Stimulated activated CD8-positive, alpha-beta memory T cell treated with anti-CD3 and anti-CD28 coated beads, Interleukin-7, amount 100 ng/mL, for 24 hours (primary cell): ENCODE measurements around the gene PRKCI.
"Not testable (repeated sequence)": the region's sequence is repeated elsewhere in the genome, so short reads cannot be mapped to it uniquely, and the experiment has no call there.

ENCODE experiments used
- DNase-seq: peaks from one replicate; pipeline ENCODE4 v3.0.0-alpha.2; 2020; ENCODE audit warnings: low read depth

PRKCI gene

GRCh38 chr3:170290194-170290593 is 68.0 kb downstream of the PRKCI start:
- DNase-seq: no peak

DNA sequence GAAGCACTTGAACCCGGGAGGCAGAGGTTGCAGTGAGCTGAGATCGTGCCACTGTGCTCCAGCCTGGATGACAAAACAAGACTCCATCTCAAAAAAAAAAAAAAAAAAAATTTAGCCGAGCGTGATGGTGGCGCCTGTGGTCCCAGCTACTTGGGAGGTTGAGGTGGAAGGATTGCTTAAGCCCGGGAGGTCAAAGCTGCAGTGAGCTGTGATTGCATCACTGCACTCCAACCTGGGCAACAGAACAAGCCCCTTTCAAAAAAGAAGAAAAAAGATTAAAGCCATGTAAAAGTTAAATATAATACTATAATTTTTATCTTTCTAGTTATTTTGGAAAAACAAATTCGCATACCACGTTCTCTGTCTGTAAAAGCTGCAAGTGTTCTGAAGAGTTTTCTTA is 73.4 kb downstream of the PRKCI start:
- no peak for DNase-seq

- no peak for DNase-seq
Observed at GRCh38 chr3:170296703-170297102, 74.5 kb downstream of the PRKCI start.

GRCh38 chr3:170301405-170301804 is 79.2 kb downstream of the PRKCI start:
- no peak for DNase-seq

GRCh38 chr3:170302008-170302407 is 79.8 kb downstream of the PRKCI start:
- no peak for DNase-seq

- no peak for DNase-seq
Observed at GRCh38 chr3:170306015-170306414, 83.8 kb downstream of the PRKCI start.

DNA sequence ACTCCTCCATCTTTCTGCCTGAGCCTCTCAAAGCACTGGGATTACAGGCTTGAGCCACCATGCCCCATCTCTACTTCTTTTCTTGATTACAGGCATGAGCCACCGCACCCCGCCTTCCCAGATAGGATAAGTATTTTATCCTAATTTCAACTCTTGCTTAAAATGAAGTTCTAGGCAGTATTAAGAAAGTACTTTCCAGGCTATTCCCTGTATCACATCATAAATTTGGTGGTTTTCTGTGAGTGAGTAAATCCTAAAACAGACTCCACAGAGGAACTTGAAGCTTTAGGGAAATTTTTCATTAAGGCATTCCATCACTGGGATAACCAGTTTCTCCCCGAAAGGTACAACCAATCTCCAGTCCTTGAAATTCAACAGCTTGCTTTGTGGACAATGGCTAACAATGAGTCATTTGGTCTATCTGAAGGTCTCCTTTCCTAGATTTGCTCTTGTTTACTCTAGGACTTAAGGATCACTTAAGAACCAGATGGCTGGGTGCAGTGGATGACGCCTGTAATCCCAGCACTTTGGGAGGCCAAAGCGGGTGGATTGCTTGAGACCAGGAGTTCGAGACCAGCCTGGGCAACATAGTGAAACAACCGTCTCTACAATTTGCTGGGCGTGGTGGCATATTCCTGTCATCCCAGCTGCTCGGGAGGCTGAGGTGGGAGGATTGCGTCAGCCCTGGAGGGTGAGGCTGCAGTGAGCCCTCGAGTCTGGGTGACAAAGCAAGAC is 85.6 kb downstream of the PRKCI start:
- no peak for DNase-seq

DNA sequence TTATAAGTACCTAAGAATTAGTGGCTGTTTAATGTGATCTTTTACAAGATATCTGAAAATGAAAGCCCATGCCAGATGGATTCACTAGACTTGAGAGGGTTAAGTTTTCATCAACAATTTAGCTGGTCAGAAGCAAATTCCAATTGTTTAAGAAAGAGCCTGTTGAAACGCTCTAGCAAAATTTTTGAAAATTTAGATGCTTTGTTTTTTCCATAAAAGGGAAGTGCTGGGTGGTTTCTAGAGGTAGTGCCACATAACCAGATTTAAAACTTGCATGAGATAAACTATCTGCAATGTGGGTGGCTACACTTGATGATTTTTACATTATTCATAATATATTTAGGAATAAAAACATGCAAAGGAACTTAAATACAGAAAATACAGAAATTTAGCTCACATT is 86.8 kb downstream of the PRKCI start:
- DNase-seq: no peak

DNA sequence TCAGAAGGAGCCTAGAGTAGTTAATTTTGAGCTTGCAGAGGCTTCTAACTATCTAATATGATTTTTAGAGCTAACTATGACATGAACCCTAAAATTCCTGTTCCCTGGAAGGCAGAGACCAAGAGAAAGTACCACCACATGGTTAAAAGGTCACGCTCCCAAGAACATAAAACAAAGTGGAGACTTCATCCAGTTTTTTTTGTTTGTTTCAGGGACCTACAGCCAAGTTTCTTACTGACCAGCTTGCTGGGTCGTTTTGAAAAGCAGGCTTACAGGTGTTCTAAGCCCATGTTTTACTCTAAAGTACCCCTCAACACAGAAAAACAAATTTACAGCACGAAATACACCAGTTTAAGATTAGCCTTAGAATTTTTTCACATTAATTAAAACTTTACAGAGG is 95.7 kb downstream of the PRKCI start:
- DNase-seq: no peak

DNA sequence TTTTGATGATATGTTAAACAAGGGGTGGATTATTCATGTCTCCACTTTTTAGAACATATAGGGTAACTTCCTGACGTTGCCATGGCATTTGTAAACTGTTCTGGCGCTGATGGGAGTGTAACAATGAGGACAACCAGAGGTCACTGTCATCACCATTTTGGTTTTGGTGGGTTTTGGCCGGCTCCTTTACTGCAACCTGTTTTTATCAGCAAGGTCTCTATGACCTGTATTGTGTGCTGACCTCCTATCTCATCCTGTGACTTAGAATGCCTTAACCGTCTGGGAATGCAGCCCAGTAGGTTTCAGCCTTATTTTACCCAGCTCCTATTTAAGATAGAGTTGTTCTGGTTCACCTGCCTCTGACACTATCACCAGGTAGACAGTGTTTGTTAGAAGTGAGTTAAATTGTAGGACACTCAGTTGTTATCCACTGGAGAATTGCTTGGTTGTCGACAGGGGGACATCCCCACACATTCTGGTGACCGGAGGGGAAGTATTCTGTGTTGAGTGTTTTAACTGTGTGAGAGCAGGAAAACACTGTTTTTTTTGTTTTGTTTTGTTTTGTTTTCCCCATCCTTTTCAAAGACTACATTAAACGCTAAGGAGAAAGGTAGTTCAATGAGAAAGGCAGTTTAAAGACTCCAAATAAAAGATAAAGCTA is 98.4 kb downstream of the PRKCI start:
- no peak for DNase-seq

DNA sequence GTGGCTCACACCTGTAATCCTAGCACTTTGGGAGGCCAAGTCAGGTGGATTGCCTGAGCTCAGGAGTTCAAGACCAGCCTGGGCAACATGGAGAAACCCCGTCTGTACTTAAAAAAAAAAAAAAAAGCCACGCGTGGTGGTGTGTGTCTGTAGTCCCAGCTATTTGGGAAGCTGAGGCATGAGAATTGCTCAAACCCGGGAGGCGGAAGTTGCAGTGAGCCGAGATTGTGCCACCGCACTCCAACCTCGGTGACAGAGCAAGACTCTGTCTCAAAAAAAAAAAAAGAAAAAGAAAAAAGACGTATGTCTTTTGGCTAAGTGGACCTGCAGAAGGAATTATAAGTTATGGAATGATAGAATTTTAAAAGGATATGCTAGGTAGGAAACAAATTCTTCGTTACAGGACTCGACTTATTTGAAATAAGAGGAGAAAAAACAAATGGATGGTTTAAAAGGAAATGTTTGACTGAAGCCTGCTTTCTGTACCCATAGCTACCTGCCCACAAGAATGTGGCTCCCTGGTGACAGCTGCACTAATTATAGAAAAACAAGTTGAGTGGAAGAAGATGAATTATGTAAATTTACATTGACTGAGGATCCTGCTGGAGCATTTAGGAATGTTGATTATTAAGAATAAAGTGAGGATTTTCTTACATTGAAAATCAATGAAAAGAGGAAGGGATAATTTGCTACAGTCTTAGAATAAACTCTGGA is 99.3 kb downstream of the PRKCI start:
- no peak for DNase-seq

DNA sequence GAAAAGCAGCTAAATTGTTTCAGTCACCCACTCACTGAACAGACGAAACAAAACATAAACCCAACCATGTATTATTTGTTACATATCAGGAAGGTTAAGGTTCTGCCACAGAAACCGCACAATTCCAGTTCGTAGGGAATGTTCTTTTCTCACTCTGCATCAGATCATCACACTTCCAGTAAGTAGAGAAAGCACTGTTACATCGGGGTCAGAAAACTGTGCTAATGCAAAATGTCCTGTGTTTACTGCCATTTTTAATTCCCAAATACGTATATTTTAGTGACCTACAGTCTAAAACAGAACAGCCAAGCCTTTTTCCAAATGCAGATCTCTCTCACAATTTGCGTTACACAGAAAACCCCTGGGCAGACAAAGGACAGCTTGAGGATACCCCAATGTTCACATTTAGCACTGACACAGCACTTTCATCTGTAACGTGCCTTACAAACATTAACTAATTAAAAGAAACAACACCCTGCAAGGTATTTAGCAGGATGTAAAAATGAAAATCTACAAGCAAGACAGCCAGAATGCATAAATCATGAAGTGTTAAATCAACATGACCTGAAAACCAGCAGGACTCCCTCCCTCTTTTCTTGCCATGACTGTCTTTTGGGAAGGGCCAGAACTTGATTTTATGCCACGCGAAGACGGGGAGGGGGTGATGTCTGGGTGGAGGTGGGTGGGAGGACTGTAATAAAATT is 100.5 kb downstream of the PRKCI start:
- DNase-seq: no peak

GRCh38 chr3:170323331-170323730 is 101.1 kb downstream of the PRKCI start:
- no peak for DNase-seq

- DNase-seq: no peak
Observed at GRCh38 chr3:170324962-170325361, 102.7 kb downstream of the PRKCI start.

DNA sequence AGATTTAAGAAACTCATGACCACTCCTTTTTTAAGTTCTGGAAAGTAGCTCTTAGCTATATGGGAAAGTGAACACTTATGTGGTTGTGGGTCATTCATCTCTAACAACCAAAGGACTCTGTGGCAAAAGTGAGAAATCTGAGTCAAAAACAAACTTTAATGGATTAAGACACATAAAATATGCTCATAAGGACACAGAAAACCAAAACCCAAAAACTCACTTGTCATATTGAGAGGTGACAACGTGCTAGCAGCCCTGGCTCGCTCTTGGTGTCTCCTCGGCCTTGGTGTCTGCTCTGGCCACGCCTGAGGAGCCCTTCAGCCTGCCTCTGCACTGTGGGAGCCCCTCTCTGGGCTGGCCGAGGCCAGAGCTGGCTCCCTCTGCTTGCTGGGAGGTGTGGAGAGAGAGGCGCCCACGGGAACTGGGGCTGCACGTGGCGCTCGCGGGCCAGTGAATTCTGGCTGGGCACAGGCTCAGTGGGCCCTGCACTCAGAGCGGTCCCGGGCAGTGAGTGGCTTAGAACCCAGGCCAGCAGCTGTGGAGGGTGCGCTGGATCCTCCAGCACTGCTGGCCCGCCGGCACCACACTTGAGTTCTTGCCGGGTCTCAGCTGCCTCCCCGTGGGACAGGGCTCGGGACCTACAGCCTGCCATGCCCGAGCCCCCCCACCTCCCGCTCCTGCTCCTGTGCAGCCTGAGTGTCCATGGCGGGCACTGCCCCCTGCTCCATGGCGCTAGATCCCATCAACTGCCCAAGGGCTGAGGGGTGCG is 105.0 kb downstream of the PRKCI start:
- no peak for DNase-seq

- not testable (repeated sequence) for DNase-seq
Observed at GRCh38 chr3:170327868-170328548, 105.8 kb downstream of the PRKCI start.

- no peak for DNase-seq
Observed at GRCh38 chr3:170330366-170330765, 108.1 kb downstream of the PRKCI start.

- no peak for DNase-seq
Observed at GRCh38 chr3:170331143-170331542, 108.9 kb downstream of the PRKCI start.

GRCh38 chr3:170337420-170337819 is 115.2 kb downstream of the PRKCI start:
- DNase-seq: no peak

- DNase-seq: no peak
Observed at GRCh38 chr3:170338690-170339340, 116.6 kb downstream of the PRKCI start.

GRCh38 chr3:170342273-170342672 is 120.0 kb downstream of the PRKCI start:
- DNase-seq: not testable (repeated sequence)
